ENCODE data around the gene TRAF3IP1. TPM values are rescaled to one million over a fixed set of nuclear protein-coding genes. Genes with fewer than 3 reads are reported as not detected.

Gene TRAF3IP1
- total and polyA plus RNA-seq, 4 donors: 4.0 to 9.1 (median 4.6) TPM

DNA sequence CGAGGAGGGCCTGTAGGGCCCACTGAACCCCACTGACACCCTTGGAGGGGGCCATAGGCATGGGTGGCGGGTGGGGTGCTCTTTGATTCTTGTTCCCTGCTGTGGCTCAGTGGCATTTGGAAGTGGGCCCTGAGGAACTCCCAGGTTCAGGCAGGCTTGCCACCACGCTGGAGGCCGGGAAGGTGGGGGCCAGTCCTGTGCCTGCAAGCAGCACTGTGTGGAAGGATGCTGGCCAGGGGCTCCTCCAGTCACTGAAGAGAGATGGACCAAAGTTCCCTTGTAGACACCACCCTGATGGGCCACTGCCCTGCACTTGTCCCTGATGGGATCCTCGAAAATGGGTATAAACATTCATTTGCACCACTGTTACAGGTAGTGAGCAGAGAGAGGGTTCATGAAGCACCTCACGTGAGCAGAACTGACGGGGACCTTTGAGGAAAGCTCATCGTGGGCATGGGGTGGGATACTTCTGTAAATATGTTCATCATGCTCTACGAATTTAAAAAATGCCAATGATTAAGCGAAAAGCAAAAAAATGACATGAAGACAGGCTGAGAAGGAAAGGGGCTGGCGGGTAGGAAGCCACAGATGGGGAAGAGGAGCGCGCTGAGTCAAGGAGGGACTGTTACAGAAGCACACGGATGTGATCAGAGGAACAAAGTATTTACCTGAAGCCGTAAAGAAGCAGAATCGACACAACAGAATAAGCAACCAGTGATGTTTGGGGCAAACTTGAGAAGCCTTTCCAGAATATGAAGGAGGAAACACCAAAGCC is 61.2 kb downstream of the TRAF3IP1 start (continued):
- no peak for TF ChIP-seq RXRA (IDR thresholded peaks at IDR 0.05)
- TF ChIP-seq RAD21 (IDR thresholded peaks at IDR 0.05): no peak
- TF ChIP-seq YY1 (IDR thresholded peaks at IDR 0.05): no peak

DNA sequence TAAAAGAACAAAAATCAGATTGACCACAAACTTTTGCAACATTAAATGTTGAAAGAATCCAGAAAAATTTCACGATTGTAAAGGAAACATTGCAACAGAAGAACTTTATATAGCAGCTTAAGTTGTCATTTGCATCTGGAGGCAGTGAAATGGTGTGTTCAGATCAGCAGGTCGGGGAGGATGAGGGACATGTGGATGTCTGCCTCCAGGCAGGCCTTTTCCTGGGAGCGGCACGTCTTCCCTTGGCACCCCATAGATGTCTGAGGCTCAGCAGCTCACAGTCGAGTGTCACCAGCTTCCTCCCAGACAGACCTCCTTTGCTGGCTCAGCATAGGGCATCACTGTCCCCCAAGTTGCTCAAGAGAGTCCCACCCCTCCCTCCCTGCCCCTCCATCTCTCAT is 62.1 kb downstream of the TRAF3IP1 start:
- no peak for DNase-seq (ENCODE audit: low spot score)
- Histone ChIP-seq H3K4me1 (ENCODE audit: control insufficient read depth in 4 of 4, insufficient read depth in 4 of 4, low read length in 3 of 4) (peaks cover 0 to 5% (median 0%) of the 10 kb centered on the region in 4 donors), H3K27me3 (ENCODE audit: control insufficient read depth in 4 of 4, insufficient read depth in 4 of 4, low read length in 3 of 4) (no peaks in the 10 kb centered on the region), H3K27ac (ENCODE audit: low read depth in 1 of 2, low read length in 2 of 2) (no peak overlapping the region), H3K9me3 (ENCODE audit: control insufficient read depth in 4 of 4, low read length in 3 of 4) (no peaks in the 10 kb centered on the region), H3K36me3 (ENCODE audit: control insufficient read depth in 4 of 4, insufficient read depth in 3 of 4, low read depth in 1 of 4, low read length in 3 of 4) (peaks cover 0 to 2% (median under 1%) of the 10 kb centered on the region in 4 donors), H3K4me3 (ENCODE audit: low read depth in 1 of 3, low read length in 3 of 3) (no peak overlapping the region), H3K9ac (ENCODE audit: low read depth in 1 of 2, low read length in 2 of 2) (no peak overlapping the region)
- TF ChIP-seq CTCF (IDR thresholded peaks at IDR 0.05; ENCODE audit: low read depth, low read length, missing input control): no peak
- TF ChIP-seq NR2F2 (IDR thresholded peaks at IDR 0.05): no peak
- TF ChIP-seq RXRA (IDR thresholded peaks at IDR 0.05): no peak
- no peak for TF ChIP-seq HNF4G (IDR thresholded peaks at IDR 0.05)
- no peak for TF ChIP-seq GABPA (IDR thresholded peaks at IDR 0.05 in 1 of 2, conservative IDR thresholded peaks at IDR 0.05 in 1 of 2)
- no peak for TF ChIP-seq TAF1 (conservative IDR thresholded peaks at IDR 0.05)
- TF ChIP-seq SP1 (IDR thresholded peaks at IDR 0.05): no peak
- TF ChIP-seq FOXA1 (IDR thresholded peaks at IDR 0.05): no peak
- TF ChIP-seq, protein P1, sequence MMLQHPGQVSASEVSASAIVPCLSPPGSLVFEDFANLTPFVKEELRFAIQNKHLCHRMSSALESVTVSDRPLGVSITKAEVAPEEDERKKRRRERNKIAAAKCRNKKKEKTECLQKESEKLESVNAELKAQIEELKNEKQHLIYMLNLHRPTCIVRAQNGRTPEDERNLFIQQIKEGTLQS (IDR thresholded peaks at IDR 0.05): no peak
- TF ChIP-seq, protein P2, sequence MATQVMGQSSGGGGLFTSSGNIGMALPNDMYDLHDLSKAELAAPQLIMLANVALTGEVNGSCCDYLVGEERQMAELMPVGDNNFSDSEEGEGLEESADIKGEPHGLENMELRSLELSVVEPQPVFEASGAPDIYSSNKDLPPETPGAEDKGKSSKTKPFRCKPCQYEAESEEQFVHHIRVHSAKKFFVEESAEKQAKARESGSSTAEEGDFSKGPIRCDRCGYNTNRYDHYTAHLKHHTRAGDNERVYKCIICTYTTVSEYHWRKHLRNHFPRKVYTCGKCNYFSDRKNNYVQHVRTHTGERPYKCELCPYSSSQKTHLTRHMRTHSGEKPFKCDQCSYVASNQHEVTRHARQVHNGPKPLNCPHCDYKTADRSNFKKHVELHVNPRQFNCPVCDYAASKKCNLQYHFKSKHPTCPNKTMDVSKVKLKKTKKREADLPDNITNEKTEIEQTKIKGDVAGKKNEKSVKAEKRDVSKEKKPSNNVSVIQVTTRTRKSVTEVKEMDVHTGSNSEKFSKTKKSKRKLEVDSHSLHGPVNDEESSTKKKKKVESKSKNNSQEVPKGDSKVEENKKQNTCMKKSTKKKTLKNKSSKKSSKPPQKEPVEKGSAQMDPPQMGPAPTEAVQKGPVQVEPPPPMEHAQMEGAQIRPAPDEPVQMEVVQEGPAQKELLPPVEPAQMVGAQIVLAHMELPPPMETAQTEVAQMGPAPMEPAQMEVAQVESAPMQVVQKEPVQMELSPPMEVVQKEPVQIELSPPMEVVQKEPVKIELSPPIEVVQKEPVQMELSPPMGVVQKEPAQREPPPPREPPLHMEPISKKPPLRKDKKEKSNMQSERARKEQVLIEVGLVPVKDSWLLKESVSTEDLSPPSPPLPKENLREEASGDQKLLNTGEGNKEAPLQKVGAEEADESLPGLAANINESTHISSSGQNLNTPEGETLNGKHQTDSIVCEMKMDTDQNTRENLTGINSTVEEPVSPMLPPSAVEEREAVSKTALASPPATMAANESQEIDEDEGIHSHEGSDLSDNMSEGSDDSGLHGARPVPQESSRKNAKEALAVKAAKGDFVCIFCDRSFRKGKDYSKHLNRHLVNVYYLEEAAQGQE (IDR thresholded peaks at IDR 0.05): no peak
- no peak for TF ChIP-seq YY1 (IDR thresholded peaks at IDR 0.05)
- no peak for TF ChIP-seq EGR1 (IDR thresholded peaks at IDR 0.05; ENCODE audit: low read depth in 2 of 2)
- TF ChIP-seq, protein P3, sequence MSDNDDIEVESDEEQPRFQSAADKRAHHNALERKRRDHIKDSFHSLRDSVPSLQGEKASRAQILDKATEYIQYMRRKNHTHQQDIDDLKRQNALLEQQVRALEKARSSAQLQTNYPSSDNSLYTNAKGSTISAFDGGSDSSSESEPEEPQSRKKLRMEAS (IDR thresholded peaks at IDR 0.05): no peak
- TF ChIP-seq RAD21 (IDR thresholded peaks at IDR 0.05): no peak
- TF ChIP-seq, protein P4, sequence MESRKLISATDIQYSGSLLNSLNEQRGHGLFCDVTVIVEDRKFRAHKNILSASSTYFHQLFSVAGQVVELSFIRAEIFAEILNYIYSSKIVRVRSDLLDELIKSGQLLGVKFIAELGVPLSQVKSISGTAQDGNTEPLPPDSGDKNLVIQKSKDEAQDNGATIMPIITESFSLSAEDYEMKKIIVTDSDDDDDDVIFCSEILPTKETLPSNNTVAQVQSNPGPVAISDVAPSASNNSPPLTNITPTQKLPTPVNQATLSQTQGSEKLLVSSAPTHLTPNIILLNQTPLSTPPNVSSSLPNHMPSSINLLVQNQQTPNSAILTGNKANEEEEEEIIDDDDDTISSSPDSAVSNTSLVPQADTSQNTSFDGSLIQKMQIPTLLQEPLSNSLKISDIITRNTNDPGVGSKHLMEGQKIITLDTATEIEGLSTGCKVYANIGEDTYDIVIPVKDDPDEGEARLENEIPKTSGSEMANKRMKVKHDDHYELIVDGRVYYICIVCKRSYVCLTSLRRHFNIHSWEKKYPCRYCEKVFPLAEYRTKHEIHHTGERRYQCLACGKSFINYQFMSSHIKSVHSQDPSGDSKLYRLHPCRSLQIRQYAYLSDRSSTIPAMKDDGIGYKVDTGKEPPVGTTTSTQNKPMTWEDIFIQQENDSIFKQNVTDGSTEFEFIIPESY (IDR thresholded peaks at IDR 0.05): no peak
- WGBS: 84% methylated on average over 5 of the region's 5 CpGs

Data from liver (tissue), 9 donors.